Measurements from ENCODE around the gene GDPD4.

GDPD4 gene

DNA sequence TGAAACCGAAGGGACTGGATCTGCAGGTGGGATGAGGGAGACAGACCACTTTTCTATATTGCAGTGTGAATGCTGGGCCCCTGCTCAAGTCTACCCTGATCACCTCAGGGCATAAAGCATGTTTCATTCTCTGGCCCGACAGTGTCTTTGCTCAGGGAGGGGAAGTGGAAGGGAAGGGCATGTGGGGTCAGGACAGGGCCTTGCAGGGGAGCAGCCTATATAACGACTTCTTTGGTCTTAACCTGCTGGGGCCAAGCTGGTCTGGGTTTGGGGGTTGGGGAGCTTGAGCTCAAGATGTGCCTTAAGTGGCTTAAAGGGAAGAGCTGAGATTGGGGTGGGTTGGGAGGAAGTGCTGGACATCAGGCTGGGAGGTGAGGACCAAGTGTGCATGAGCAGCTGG is 86.4 kb downstream of the GDPD4 start:
- in situ Hi-C loops (cut with MboI; ENCODE audit: low pct_unique_long_range_greater_than_20kb, low sequenced_read_pairs, unreplicated experiment): no loop called here
- TF ChIP-seq, protein P1, sequence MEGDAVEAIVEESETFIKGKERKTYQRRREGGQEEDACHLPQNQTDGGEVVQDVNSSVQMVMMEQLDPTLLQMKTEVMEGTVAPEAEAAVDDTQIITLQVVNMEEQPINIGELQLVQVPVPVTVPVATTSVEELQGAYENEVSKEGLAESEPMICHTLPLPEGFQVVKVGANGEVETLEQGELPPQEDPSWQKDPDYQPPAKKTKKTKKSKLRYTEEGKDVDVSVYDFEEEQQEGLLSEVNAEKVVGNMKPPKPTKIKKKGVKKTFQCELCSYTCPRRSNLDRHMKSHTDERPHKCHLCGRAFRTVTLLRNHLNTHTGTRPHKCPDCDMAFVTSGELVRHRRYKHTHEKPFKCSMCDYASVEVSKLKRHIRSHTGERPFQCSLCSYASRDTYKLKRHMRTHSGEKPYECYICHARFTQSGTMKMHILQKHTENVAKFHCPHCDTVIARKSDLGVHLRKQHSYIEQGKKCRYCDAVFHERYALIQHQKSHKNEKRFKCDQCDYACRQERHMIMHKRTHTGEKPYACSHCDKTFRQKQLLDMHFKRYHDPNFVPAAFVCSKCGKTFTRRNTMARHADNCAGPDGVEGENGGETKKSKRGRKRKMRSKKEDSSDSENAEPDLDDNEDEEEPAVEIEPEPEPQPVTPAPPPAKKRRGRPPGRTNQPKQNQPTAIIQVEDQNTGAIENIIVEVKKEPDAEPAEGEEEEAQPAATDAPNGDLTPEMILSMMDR (IDR thresholded peaks at IDR 0.05; ENCODE audit: extremely low read depth, insufficient read depth, missing control alignments): no peak
- no peak for DNase-seq (ENCODE audit: low spot score)

DNA sequence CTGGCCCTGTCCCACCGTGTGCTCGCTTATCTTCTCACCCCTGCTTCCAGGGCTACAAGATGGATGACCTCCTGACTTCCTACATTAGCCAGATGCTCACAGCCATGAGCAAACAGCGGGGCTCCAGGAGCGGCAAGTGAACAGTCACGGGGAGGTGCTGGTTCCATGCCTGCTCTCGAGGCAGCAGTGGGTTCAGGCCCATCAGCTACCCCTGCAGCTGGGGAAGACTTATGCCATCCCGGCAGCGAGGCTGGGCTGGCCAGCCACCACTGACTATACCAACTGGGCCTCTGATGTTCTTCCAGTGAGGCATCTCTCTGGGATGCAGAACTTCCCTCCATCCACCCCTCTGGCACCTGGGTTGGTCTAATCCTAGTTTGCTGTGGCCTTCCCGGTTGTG is 86.9 kb downstream of the GDPD4 start:
- DNase-seq (ENCODE audit: low spot score): no peak
- TF ChIP-seq, protein P1 (IDR thresholded peaks at IDR 0.05; ENCODE audit: extremely low read depth, insufficient read depth, missing control alignments): no peak
- in situ Hi-C loops (cut with MboI; ENCODE audit: low pct_unique_long_range_greater_than_20kb, low sequenced_read_pairs, unreplicated experiment): no loop called here

DNA sequence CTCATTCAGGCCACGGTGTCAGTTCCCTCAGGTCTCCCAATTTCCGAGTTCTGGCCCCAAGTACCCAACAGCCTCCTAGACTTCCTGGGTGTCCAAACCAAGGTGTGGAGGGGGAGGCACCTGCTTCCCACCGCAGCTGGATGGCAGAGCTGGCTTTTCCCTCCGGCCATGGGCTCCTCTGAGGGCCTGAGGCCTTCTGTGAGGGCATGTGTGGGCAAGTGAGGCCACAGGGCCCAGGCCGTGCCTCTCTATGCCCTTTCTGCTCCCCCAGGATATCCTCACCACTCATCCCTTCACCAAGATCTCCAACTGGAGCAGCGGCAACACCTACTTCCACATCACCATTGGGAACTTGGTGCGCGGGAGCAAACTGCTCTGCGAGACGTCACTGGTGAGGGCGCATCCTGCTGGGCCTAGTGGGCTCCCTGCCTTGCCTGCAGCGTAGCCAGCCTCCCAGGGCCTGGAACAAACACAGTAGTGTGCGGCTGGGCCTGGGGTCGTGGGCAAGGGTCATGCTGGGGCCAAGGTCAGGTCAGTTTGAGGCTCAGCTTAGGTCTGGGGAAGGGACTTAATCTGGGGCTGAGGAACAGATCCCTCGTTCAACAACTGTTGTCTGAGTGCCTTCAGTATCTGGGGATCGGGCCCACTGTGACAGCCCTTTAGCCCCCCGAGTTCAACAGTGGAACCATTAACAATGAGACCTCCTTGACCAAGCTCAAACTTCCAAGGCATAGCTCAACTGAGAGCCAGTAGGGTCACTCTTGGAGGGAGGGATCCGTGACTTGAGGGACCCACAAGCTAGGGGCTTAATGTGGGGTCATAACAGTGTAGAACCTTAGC is 87.7 kb downstream of the GDPD4 start:
- no peak for DNase-seq (ENCODE audit: low spot score)
- TF ChIP-seq, protein P1 (IDR thresholded peaks at IDR 0.05; ENCODE audit: extremely low read depth, insufficient read depth, missing control alignments): no peak
- in situ Hi-C loops (cut with MboI; ENCODE audit: low pct_unique_long_range_greater_than_20kb, low sequenced_read_pairs, unreplicated experiment): no loop called here

DNA sequence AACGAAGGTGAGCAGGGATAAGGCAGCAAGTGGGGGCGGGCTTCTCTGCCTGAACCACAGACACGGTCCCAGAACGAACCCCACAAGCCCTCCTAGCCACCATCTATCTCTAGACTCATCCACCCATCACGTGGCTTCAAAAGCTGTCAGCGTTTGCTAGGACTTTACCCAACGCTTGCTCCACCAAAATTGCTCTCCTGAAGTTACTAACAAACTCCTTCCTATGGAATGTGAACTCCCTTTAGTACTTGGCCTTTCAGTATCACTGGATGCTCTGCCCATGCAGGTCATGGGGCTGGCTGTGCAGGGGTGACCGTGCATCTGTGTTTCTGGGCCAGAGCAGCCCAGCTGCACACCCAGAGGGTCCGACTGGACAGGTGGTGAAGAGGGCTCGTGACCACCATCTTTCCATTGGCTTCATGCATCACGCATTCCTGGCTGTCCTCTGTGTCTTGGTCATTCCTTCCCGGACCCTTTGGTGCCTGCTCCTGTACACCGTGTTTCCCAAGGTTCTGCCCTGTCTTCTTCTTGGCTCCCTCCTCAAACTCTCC is 88.4 kb downstream of the GDPD4 start:
- DNase-seq (ENCODE audit: low spot score): no peak
- TF ChIP-seq, protein P1 (IDR thresholded peaks at IDR 0.05; ENCODE audit: extremely low read depth, insufficient read depth, missing control alignments): no peak
- in situ Hi-C loops (cut with MboI; ENCODE audit: low pct_unique_long_range_greater_than_20kb, low sequenced_read_pairs, unreplicated experiment): no loop called here

DNA sequence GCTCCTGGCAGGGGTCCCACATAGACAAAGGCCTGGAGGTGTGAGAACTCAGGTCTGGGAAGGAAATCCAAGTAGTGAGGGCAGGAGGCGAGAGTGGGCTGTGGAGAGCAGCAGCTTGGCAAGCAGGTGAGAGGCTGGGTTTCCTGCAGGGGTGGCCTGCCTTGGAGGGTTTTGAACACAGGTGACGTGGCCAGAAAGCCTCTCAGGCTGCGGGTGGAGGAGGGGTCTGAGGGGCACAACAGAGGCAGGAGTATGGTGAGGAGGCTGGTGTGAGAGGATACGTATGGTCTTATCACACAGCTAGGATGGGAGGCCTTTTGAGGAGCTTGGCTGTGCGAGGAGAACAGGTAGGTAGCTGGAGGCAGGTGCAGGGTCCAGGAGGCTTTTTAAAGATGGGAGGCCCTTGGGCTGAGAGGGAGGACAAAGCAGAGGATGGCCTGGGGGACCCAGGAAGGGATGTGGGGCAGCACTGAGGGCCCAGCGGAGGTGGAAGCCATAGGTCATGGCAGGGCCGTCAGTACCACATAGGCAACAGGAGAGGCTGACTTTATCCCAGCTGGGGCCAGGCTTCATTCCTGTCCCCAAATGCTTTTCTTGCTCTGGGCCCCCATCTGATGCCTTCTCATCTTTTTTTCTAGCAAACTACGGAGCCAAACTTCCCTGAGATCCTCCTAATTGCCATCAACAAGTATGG is 89.0 kb downstream of the GDPD4 start:
- DNase-seq (ENCODE audit: low spot score): no peak
- TF ChIP-seq, protein P1 (IDR thresholded peaks at IDR 0.05; ENCODE audit: extremely low read depth, insufficient read depth, missing control alignments): no peak
- in situ Hi-C loops (cut with MboI; ENCODE audit: low pct_unique_long_range_greater_than_20kb, low sequenced_read_pairs, unreplicated experiment): no loop called here

DNA sequence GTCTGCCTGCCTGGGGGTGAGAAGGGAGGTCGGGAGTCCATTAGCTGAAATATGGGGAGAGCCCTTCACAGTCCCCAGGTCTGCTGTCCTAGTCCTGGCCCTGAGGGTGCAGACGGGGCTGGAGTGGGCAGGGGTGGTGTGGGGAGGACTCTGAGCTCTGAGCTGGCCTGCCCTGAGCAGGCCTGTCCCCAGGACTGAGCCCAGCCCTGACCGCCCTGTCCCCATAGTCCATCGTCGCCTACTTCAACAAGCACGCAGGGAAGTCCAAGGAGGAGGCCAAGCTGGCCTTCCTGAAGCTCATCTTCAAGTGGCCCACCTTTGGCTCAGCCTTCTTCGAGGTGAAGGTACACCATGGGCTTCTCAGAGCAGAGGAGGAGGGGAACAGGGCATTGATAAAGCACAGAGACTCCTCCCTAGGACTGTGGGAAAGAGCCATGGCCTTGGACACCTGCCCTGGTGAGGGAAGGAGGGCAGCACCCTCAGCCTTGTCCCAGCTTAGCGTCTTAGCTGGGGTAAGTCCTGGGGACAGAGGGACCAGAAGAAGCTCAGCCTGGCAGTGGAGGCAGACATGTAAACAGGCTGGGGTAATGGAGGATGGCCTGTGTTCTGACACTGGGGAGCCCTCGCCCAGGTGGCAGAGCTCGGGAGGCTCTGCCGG is 89.8 kb downstream of the GDPD4 start:
- no peak for DNase-seq (ENCODE audit: low spot score)
- TF ChIP-seq, protein P1 (IDR thresholded peaks at IDR 0.05; ENCODE audit: extremely low read depth, insufficient read depth, missing control alignments): no peak
- in situ Hi-C loops (cut with MboI; ENCODE audit: low pct_unique_long_range_greater_than_20kb, low sequenced_read_pairs, unreplicated experiment): no loop called here
